ENCODE measurements around the gene CRABP1. TPM values are rescaled to one million over a fixed set of nuclear protein-coding genes. Genes with fewer than 3 reads are reported as not detected.

CRABP1 gene
- total RNA-seq, 1 donor from 2014 or later = not detected

DNA sequence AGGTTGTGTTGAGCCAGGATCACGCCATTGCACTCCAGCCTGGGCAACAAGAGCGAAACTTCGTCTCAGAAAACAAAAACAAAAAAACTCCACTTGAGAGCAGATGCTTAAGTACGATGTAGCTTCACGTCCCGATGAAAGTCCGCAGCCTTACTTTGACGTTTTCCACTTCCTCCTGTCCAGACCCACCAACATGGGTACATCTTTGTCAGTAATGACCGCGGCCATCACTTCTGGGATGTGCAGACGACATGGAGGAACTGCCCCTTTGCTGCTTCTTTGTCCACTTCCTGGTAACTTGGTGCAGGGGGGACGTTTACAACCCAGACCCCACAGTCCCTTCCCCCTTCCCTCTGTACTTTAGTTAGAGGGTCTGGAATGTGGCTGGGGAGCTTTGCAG is 48.7 kb downstream of the CRABP1 start:
- no peak for DNase-seq (ENCODE audit: low read depth)
- H3K4me3 ChIP-seq (ENCODE audit: low read depth, low read length) = no peak overlapping the region
- TF ChIP-seq, protein P1, sequence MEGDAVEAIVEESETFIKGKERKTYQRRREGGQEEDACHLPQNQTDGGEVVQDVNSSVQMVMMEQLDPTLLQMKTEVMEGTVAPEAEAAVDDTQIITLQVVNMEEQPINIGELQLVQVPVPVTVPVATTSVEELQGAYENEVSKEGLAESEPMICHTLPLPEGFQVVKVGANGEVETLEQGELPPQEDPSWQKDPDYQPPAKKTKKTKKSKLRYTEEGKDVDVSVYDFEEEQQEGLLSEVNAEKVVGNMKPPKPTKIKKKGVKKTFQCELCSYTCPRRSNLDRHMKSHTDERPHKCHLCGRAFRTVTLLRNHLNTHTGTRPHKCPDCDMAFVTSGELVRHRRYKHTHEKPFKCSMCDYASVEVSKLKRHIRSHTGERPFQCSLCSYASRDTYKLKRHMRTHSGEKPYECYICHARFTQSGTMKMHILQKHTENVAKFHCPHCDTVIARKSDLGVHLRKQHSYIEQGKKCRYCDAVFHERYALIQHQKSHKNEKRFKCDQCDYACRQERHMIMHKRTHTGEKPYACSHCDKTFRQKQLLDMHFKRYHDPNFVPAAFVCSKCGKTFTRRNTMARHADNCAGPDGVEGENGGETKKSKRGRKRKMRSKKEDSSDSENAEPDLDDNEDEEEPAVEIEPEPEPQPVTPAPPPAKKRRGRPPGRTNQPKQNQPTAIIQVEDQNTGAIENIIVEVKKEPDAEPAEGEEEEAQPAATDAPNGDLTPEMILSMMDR (conservative IDR thresholded peaks at IDR 0.05; ENCODE audit: low read depth, low read length) = no peak

DNA sequence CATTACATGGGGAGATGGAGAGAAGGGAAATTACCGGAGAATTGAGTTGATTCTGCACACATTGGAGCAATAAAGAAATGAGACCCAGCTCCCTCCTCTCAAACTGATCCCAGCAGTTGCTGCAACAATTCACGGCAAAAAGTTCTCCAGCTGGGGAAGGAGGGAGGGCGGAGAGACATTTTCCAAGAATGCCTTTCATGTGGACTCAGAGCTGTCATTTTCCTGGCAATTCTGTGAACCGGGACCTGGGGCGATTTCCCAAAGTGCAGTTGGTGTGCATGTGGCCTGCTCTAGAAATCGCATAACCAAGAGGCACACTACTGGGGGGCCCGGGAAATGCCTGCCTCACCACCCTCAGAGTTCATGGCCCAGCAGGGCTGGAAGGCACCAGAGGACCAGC is 49.2 kb downstream of the CRABP1 start:
- no peak overlapping the region for H3K4me3 ChIP-seq (ENCODE audit: low read depth, low read length)
- no peak for DNase-seq (ENCODE audit: low read depth)
- TF ChIP-seq, protein P1 (conservative IDR thresholded peaks at IDR 0.05; ENCODE audit: low read depth, low read length) = no peak

DNA sequence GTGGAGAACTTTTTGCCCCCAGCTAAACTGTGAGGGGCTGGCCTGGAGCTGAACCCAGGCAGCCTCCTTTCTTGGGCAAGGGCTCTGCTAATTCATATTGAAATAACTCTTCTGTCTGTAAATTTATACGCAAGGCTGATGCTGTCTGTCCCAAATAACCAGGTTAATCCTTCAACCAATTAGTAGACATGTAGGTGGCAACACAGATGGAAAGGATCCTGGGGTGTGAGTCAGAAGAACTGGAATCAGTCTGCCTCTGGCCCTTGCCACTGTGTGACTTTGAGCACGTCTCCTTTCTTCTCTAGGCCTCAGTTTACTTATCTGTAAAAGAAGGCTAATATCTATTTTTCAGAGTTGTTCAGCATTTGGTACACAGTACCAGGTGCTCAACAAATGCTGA is 49.6 kb downstream of the CRABP1 start:
- TF ChIP-seq, protein P1 (conservative IDR thresholded peaks at IDR 0.05; ENCODE audit: low read depth, low read length) = no peak

DNA sequence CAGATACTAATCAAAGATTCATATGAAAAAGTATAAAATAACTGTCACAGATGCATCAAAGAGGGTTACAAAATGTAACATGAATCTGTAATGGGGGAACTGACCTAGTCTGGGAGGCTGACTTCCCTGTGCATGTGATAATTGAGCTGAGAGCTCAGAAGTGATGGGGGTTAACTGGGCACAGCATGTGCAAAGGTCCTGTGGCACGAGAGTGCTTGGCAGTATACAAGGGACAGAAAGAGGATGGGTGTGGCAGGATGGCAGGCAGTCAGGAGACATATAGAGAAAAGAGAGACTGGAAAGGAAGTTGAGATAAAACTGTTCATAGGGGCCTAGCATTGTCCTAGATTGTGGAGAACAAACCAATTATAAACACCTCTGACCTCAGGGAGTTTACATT is 50.1 kb downstream of the CRABP1 start:
- H3K4me3 ChIP-seq (ENCODE audit: low read depth, low read length) = no peak overlapping the region
- DNase-seq (ENCODE audit: low read depth) = no peak
- TF ChIP-seq, protein P1 (conservative IDR thresholded peaks at IDR 0.05; ENCODE audit: low read depth, low read length) = no peak

More for the DNA sequence above, 49.6 kb downstream of the CRABP1 start:
- H3K4me3 ChIP-seq (ENCODE audit: low read depth, low read length) = no peak overlapping the region
- DNase-seq (ENCODE audit: low read depth) = no peak

DNA sequence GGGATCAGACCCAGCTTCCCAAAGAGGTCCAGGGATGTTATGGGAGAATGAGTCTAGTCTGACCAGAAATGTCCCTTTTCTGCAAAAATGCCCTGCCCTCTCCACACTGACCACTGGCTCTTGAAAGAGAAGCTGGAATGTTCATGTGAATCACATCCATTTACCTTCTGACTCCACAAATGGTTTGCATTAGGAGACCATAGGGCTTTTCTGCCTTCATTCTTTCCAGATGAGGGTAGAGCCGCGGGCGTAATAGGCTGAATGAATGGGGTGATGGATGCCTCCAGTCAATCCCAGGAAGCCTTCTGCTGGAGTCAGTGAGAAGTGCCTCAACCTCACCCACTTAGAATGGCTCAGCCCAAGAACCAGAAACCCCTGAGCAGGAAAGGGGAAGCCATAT is 50.7 kb downstream of the CRABP1 start:
- no peak overlapping the region for H3K4me3 ChIP-seq (ENCODE audit: low read depth, low read length)
- TF ChIP-seq, protein P1 (conservative IDR thresholded peaks at IDR 0.05; ENCODE audit: low read depth, low read length) = no peak
- no peak for DNase-seq (ENCODE audit: low read depth)

DNA sequence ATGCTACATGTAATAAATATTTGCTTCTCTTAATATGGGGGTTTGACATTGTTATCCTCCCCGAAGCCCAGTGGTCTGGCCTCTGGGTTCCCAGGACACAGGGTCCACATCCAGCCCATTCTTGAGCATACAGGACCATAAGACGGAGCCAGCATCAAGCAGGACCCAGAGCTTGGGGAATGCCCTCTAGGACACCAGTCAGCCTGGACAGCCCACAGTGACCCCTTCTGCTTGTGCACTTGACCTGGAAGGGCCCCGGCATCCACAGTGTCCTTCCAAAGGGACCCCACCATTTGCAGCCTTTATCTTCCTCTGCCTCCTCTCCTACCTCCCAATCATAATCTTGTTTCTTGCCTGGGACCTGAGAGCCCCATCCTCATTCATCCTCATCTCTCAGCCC is 51.6 kb downstream of the CRABP1 start:
- DNase-seq (ENCODE audit: low read depth) = no peak
- TF ChIP-seq, protein P1 (conservative IDR thresholded peaks at IDR 0.05; ENCODE audit: low read depth, low read length) = no peak
- no peak overlapping the region for H3K4me3 ChIP-seq (ENCODE audit: low read depth, low read length)

DNA sequence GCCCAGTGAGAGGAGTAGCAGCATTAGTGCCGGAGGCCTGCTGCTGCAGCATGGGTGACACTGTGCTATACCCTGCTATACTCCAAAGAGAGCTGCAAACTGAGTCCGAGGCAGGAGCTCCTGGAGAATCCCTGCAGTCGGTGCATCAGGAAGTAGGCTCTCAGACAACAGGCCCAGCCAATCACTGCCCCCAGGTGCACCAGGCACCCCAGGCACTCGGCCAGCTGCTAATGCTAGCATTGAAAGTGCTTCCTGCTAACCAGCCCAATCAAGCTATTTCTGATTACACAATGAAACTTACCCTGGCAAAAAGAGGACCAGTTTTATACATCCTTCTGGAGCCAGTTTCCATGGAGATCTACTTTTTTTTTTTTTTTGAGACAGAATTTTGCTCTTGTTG is 52.3 kb downstream of the CRABP1 start:
- H3K4me3 ChIP-seq (ENCODE audit: low read depth, low read length) = no peak overlapping the region
- no peak for DNase-seq (ENCODE audit: low read depth)
- TF ChIP-seq, protein P1 (conservative IDR thresholded peaks at IDR 0.05; ENCODE audit: low read depth, low read length) = no peak

Measured in epithelial cell of proximal tubule (primary cell).